ENCODE results near the gene NDUFB8.
"Not testable (repeated sequence)": the region's sequence is repeated elsewhere in the genome, so short reads cannot be mapped to it uniquely, and the experiment has no call there.

NDUFB8 gene

DNA sequence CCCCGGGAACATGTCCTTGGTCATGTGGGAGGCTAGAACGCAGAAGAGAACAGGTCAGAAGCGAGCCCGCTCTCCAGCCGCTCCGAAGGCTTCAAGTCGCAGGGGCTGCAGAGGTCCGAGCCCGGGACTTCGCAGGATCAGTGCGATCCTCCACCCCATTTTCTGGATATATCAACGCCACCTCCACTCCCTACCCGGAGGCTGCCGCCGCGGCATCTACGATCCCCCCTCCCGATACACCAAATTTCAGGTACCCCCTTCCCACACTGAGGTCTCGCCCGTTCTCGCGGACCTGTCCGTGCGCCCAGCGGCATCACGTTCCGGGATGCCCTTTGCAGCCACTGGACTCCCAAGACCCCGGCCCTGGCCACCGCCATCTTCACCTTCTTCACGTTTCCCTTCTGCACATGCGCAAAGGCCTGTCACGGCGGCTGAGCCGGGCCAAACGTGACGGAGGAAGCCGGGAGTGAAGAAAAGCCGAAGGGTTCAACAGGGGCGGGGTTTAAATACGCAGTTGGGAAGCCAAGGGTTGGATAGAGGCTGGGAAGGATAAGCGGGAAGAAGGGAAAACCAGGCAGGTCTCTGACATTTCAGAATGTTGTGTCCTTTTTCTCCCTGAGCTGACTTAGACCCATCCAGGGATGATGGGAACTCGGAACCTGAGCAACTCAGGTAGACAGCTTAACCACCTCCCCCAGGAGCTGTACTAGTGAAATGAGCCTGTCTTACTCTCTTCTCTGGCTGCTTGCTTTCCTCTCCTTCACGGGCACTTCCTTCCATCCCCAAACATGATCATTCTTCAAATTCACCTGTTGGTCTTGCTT is at the start of gene NDUFB8:
TSS of gene NDUFB8 (minus strand) at position 397 of the 824 bp plus-strand sequence. CDS start at position 377, 20 bp downstream.
- TF ChIP-seq POLR2A (IDR thresholded peaks at IDR 0.05; ENCODE audit: low read depth, low read length) = peak; percentile 75
- peak; percentile 38 for FAIRE-seq
- peak; percentile 85 for DNase-seq (ENCODE audit: insufficient read length, low spot score)

- TF ChIP-seq POLR2A (IDR thresholded peaks at IDR 0.05; ENCODE audit: low read depth, low read length) = no peak
- FAIRE-seq = no peak
- no peak for DNase-seq (ENCODE audit: insufficient read length, low spot score)
These were observed 46.6 kb upstream of the NDUFB8 start for GRCh38 chr10:100576282-100576635.

DNA sequence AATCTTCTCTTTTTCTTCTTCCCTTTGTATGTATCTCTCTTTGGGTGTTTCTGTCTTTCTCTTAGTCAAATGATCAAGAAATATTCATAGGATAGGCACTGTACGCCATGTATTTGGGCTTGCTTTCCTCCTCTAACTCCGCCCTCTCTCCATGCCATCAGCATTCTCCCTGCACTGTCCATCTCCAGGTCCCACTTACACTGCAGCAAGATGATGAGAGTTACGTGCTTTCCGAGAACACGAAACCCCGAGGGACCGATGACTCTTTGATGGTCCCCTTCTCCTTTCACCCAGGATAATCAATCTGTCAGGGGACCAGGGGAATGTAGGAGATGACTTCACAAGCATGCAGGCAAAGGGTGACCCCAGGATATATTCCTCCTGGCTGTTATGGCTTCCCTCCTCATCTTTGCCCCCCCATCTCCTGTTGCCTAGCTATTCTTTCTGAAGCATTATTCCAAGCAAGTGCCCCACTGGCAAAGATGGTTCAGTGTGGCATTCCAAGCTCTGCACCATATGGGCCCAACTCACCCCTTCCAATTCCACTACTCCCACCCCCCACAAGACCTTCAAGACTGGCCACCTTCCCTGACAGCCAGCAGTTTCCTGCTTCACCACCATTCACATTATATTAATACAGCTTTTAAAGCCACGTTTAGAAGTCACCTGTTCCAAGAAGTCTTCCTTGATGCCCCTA is 46.1 kb upstream of the NDUFB8 start:
- TF ChIP-seq POLR2A (IDR thresholded peaks at IDR 0.05; ENCODE audit: low read depth, low read length) = no peak
- DNase-seq (ENCODE audit: insufficient read length, low spot score) (no peak), FAIRE-seq (no peak)

DNA sequence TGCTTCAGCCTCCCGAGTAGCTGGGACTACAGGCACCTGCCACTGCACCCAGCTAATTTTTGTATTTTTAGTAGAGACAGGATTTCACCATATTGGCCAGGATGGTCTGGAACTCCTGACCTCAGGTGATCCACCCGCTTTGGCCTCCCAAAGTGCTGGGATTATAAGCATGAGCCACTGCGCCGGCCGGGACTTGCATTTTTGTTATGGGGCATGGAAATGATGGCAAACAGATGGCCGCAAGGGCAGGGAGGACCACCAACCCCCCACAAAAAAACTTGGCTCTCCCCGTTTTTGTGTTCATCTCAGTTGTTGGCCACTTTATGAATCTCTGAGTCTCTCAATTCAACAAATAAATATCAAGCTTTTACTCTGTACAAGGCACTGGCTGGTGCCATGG is 45.5 kb upstream of the NDUFB8 start:
- FAIRE-seq = not testable (repeated sequence)

DNA sequence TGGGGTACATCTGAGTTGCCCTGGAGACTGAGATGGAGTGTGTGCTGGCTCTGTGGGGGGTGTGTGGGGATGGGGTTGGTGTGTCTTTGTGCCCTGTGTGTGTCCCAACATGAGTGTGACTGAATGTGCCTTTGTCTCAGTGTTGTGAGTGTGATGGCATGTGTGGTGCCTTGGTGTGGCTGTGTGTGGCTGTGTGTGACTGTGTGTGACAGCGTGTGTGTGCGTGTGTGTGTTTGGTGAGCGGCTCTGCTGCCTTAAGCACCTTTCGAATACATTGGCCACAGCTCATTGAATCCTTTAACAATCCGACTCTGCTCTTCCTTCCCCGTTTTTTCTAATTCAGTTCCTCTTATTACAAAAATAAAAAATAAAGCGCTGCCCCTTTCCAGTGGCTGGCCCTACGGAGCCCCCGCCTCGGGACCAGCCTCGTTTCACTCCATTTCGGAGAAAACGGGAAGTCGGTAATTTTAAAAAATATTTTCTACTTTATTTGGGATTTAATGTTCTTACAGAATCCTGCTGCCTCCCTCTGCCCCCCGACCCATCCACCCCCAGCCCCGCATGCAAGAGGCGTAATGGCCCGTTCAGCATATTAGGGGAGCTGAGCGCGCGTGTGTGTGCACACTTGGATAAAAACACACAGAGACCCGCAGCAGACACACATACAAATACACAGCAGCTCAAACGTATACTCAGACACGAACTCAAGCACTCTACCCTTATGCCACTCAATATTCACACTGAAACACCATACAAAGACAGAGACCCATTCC is 41.6 kb upstream of the NDUFB8 start:
- TF ChIP-seq POLR2A (IDR thresholded peaks at IDR 0.05; ENCODE audit: low read depth, low read length) = no peak
- no peak for FAIRE-seq
- no peak for DNase-seq (ENCODE audit: insufficient read length, low spot score)

More for the DNA sequence above, 45.5 kb upstream of the NDUFB8 start:
- DNase-seq (ENCODE audit: insufficient read length, low spot score) = not testable (repeated sequence)

GRCh38 chr10:100570506-100570905 is 40.8 kb upstream of the NDUFB8 start:
- TF ChIP-seq POLR2A (IDR thresholded peaks at IDR 0.05; ENCODE audit: low read depth, low read length) = no peak
- FAIRE-seq = no peak
- no peak for DNase-seq (ENCODE audit: insufficient read length, low spot score)

GRCh38 chr10:100569687-100570481 is 40.2 kb upstream of the NDUFB8 start:
- TF ChIP-seq POLR2A (IDR thresholded peaks at IDR 0.05; ENCODE audit: low read depth, low read length) = no peak
- FAIRE-seq (no peak), DNase-seq (ENCODE audit: insufficient read length, low spot score) (no peak)

DNA sequence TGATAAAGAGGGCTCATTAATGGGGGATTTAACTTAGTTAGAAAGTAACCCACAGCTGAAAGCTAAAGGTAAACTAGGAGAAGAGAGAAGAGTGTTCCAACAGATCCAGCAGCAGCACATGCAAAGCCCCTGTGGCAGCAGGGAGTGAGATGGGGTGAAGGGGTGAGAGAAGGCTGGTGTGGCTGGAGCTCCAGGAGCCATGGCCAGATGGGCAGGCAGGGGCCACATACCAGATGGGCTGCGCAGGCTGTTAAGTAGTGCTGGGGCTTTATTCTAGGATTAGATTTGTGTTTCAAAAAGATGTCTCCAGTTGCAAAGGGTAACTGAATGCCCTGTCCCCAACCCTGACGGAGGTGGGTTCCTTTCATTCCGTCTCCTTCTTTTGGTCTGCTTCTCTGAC is 39.2 kb upstream of the NDUFB8 start:
- no peak for DNase-seq (ENCODE audit: insufficient read length, low spot score)
- FAIRE-seq = no peak
- TF ChIP-seq POLR2A (IDR thresholded peaks at IDR 0.05; ENCODE audit: low read depth, low read length) = no peak

DNA sequence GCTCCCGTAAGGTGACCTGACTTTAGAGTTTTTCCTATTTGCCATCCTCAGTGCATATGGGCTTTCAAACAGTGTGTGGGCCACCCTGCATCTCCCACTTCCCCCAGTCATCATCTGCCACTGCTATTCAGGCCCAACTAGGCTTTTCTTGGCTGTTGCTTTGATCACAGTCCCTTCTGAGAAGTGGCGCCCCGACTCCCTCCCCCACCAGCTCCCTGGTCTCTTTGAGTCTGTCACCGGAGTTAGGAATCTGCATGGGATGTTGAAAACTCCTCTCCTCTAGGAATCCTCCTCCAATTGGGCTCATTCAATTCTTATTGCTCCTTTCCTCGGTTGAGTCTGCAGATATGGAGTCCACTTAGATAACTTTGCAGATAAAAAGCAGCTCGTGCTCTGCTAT is 38.2 kb upstream of the NDUFB8 start:
- no peak for DNase-seq (ENCODE audit: insufficient read length, low spot score)
- FAIRE-seq = no peak
- TF ChIP-seq POLR2A (IDR thresholded peaks at IDR 0.05; ENCODE audit: low read depth, low read length) = no peak

DNA sequence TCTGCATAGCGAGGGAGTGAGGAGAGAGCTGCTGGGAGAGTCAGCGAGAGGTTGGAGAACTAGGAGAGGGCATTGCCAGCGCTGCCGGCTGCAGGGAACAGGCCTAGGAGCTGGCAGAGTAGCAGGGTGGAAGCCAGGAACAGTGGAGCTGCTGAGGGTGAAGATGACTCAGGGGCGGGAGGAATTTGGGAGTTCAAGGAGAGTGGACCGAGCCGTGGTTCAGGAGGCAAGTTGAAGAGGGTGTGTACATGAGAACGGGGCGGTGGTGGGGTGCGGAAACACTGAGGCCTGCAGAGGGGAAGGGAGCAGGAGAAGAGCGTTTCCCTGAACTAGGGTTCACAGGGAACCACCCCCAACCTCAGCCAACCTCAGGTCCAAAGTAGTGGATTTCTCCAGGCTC is 37.6 kb upstream of the NDUFB8 start:
- no peak for TF ChIP-seq POLR2A (IDR thresholded peaks at IDR 0.05; ENCODE audit: low read depth, low read length)
- no peak for FAIRE-seq
- no peak for DNase-seq (ENCODE audit: insufficient read length, low spot score)

- TF ChIP-seq POLR2A (IDR thresholded peaks at IDR 0.05; ENCODE audit: low read depth, low read length) = no peak
These were observed 36.9 kb upstream of the NDUFB8 start for GRCh38 chr10:100566561-100566960.

GRCh38 chr10:100565206-100565985 is 35.7 kb upstream of the NDUFB8 start:
- no peak for FAIRE-seq

More at GRCh38 chr10:100566561-100566960, 36.9 kb upstream of the NDUFB8 start:
- FAIRE-seq (no peak), DNase-seq (ENCODE audit: insufficient read length, low spot score) (no peak)

More at GRCh38 chr10:100565206-100565985, 35.7 kb upstream of the NDUFB8 start:
- no peak for DNase-seq (ENCODE audit: insufficient read length, low spot score)
- no peak for TF ChIP-seq POLR2A (IDR thresholded peaks at IDR 0.05; ENCODE audit: low read depth, low read length)
